HepG2 (cell line): ENCODE measurements around the gene ARHGEF7. TPM values are rescaled to one million over a fixed set of nuclear protein-coding genes. Genes with fewer than 3 reads are reported as not detected.

ENCODE experiments used
- ARID4A ChIP-seq: sonication (generic); formaldehyde crosslinking; IDR thresholded peaks from 2 replicates; pipeline ENCODE4 v1.5.0; 2020; ENCODE audit warnings: mild to moderate bottlenecking, missing genetic modification reagents, borderline replicate concordance
- CCDC6 ChIP-seq: sonication (generic); formaldehyde crosslinking; IDR thresholded peaks from 2 replicates; pipeline ENCODE4 v1.8.1; 2022; ENCODE audit warnings: mild to moderate bottlenecking, missing genetic modification reagents, moderate library complexity
- ZIK1 ChIP-seq: sonication (generic); formaldehyde crosslinking; IDR thresholded peaks from 2 replicates; pipeline ENCODE4 v1.5.0; 2020; ENCODE audit warnings: mild to moderate bottlenecking, low read depth, missing genetic modification reagents, borderline replicate concordance
- ZNF12 ChIP-seq: sonication (generic); formaldehyde crosslinking; IDR thresholded peaks from 2 replicates; pipeline ENCODE4 v1.5.0; 2020; ENCODE audit warnings: missing genetic modification reagents
- ZNF777 ChIP-seq: sonication (generic); formaldehyde crosslinking; IDR thresholded peaks from 2 replicates; pipeline ENCODE4 v1.4.0; 2020; ENCODE audit warnings: missing genetic modification reagents
- polyA plus RNA-seq, 8 experiments: library from polyadenylated mRNA; depleted of rRNA in 3 of 8; stranded (reverse) in 7 of 8; unstranded in 1 of 8; fragments of >200 nt; fragmentation: Illumina TruSeq in 4 of 8; extraction: Trizol in 4 of 8; gene quantifications; 2 replicates each; pipeline versions ENCODE4 v1.2.1 to v1.2.3, GENCODE V29; 2011 to 2016; ENCODE audit warnings: low read depth in 4 of 8, missing spikeins in 1 of 8, mixed read lengths in 1 of 8; ENCODE audit not compliant: insufficient read depth in 1 of 8
- total RNA-seq, 5 experiments: library from RNA; depleted of rRNA; stranded (reverse); fragments of >200 nt; fragmentation: Illumina TruSeq; extraction: Trizol; gene quantifications; 2 replicates each; pipeline ENCODE4 v1.2.3, GENCODE V29; 2016; ENCODE audit warnings: low read depth in 1 of 5
- TF ChIP-seq, protein P1 (sequence below): sonication (generic); formaldehyde crosslinking; IDR thresholded peaks from 2 replicates; pipeline ENCODE4 v1.4.0; 2020; ENCODE audit warnings: missing genetic modification reagents
- TF ChIP-seq, protein P2 (sequence below): sonication (generic); formaldehyde crosslinking; IDR thresholded peaks from 2 replicates; pipeline ENCODE4 v1.4.0; 2020; ENCODE audit warnings: missing genetic modification reagents, borderline replicate concordance

Gene ARHGEF7
- total and polyA plus RNA-seq, 2 of the 13 experiments (the other 11 are each of a cell fraction or from before 2014, with no cell fraction given) = 15.7 to 22.3 TPM

DNA sequence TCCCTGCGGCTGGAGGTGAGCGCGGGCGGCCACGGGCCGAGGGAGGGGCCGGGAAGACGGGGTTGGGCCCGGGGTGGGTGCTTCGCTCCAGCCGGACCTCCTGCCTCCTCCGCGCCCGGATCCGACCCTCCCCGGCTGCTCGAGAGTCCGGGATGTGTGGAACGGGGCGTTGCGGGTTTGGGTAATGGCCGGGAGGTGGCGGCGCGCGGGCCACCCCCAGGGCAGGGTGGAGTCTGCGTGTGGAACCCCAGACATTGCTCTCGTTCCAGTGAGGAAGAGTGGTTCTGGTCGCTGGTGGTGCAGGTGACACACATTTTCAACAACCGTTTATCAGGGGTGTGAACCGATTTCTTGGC lies 38.8 kb downstream of the ARHGEF7 start (continued):
- TF ChIP-seq, protein P1, sequence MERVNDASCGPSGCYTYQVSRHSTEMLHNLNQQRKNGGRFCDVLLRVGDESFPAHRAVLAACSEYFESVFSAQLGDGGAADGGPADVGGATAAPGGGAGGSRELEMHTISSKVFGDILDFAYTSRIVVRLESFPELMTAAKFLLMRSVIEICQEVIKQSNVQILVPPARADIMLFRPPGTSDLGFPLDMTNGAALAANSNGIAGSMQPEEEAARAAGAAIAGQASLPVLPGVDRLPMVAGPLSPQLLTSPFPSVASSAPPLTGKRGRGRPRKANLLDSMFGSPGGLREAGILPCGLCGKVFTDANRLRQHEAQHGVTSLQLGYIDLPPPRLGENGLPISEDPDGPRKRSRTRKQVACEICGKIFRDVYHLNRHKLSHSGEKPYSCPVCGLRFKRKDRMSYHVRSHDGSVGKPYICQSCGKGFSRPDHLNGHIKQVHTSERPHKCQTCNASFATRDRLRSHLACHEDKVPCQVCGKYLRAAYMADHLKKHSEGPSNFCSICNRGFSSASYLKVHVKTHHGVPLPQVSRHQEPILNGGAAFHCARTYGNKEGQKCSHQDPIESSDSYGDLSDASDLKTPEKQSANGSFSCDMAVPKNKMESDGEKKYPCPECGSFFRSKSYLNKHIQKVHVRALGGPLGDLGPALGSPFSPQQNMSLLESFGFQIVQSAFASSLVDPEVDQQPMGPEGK (CRISPR knock-in tag) = peak; percentile 70; the same call in 1 of the 2 replicates
- no peak for TF ChIP-seq ZNF12
- TF ChIP-seq, protein P2, sequence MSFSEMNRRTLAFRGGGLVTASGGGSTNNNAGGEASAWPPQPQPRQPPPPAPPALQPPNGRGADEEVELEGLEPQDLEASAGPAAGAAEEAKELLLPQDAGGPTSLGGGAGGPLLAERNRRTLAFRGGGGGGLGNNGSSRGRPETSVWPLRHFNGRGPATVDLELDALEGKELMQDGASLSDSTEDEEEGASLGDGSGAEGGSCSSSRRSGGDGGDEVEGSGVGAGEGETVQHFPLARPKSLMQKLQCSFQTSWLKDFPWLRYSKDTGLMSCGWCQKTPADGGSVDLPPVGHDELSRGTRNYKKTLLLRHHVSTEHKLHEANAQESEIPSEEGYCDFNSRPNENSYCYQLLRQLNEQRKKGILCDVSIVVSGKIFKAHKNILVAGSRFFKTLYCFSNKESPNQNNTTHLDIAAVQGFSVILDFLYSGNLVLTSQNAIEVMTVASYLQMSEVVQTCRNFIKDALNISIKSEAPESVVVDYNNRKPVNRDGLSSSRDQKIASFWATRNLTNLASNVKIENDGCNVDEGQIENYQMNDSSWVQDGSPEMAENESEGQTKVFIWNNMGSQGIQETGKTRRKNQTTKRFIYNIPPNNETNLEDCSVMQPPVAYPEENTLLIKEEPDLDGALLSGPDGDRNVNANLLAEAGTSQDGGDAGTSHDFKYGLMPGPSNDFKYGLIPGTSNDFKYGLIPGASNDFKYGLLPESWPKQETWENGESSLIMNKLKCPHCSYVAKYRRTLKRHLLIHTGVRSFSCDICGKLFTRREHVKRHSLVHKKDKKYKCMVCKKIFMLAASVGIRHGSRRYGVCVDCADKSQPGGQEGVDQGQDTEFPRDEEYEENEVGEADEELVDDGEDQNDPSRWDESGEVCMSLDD (CRISPR knock-in tag) = 0 out of 2 replicates have a peak, but pooled peaks have one; percentile 13
- TF ChIP-seq ZIK1 (CRISPR knock-in tag) = peak; percentile 9; the same call in 1 of the 2 replicates
- TF ChIP-seq ARID4A = peak; percentile 33; the same call in 1 of the 2 replicates
- TF ChIP-seq ZNF777 = 0 out of 2 replicates have a peak, but pooled peaks have one; percentile 37
- TF ChIP-seq CCDC6 (CRISPR knock-in tag) = no peak
